Measurements from ENCODE around the gene ZFPL1.

- no peak for TF ChIP-seq CTCF (IDR thresholded peaks at IDR 0.05; ENCODE audit: extremely low read depth in 1 of 2, insufficient read depth in 1 of 2, low read depth in 1 of 2, low read length in 2 of 2)
- no peak for TF ChIP-seq POLR2A (IDR thresholded peaks at IDR 0.05; ENCODE audit: low read depth, low read length)
- no peak for TF ChIP-seq FOS (IDR thresholded peaks at IDR 0.05; ENCODE audit: borderline replicate concordance, insufficient read depth, low read length)
- no peak for TF ChIP-seq EZH2 (IDR thresholded peaks at IDR 0.05; ENCODE audit: borderline replicate concordance, low read depth, low read length, severe bottlenecking)
- no peak for TF ChIP-seq MAX (IDR thresholded peaks at IDR 0.05; ENCODE audit: insufficient read depth, insufficient read length)
- TF ChIP-seq POLR2AphosphoS5 (IDR thresholded peaks at IDR 0.05; ENCODE audit: insufficient read depth, low read depth, low read length) = no peak
- TF ChIP-seq MYC (IDR thresholded peaks at IDR 0.05; ENCODE audit: low read depth, low read length) = no peak
- no peak for TF ChIP-seq JUN (IDR thresholded peaks at IDR 0.05; ENCODE audit: borderline replicate concordance, insufficient read depth, insufficient read length, low read depth)
Measured at GRCh38 chr11:65115361-65116082, 31.5 kb downstream of the ZFPL1 start.

Measured in endothelial cell of umbilical vein (primary cell).